Activated naive CD8-positive, alpha-beta T cell treated with anti-CD3 and anti-CD28 coated beads, Interleukin-2, amount 10 ng/mL, durations not matched to agents 7 days and 5 days (primary cell): ENCODE measurements around the gene ZNF83. TPM values are rescaled to one million over a fixed set of nuclear protein-coding genes. Genes with fewer than 3 reads are reported as not detected.
"Not testable (repeated sequence)": the region's sequence is repeated elsewhere in the genome, so short reads cannot be mapped to it uniquely, and the experiment has no call there.

ENCODE experiments used
- ATAC-seq: fragments of 150-1000 bp; cut with Tn5 transposase; one replicate; pipeline ENCODE4 v1.10.0; 2021; ENCODE audit warnings: low read depth, moderate library complexity
- POLR2A ChIA-PET: fragments of 350-600 bp; sonication (Branson Sonifier 250); formaldehyde crosslinking; loops from one replicate; lab custom pipeline; 2021; ENCODE audit warnings: antibody characterized with exemption; lab: Charles Lee
- DNase-seq: peaks from one replicate; pipeline ENCODE4 v3.0.0; 2021
- H3K27ac Mint-ChIP-seq: one replicate; pipeline ENCODE4 v1.8.0; 2022; ENCODE audit warnings: mild to moderate bottlenecking, mixed read lengths
- H3K27me3 Mint-ChIP-seq: one replicate; pipeline ENCODE4 v1.8.0; 2022; ENCODE audit warnings: mild to moderate bottlenecking, moderate library complexity, mixed read lengths
- H3K36me3 Mint-ChIP-seq: one replicate; pipeline ENCODE4 v1.8.0; 2021; ENCODE audit warnings: mild to moderate bottlenecking, mixed read lengths
- H3K4me1 Mint-ChIP-seq: one replicate; pipeline ENCODE4 v1.8.0; 2021; ENCODE audit warnings: mixed read lengths
- H3K4me3 Mint-ChIP-seq: one replicate; pipeline ENCODE4 v1.8.0; 2022; ENCODE audit warnings: mild to moderate bottlenecking, moderate library complexity, mixed read lengths
- H3K9me3 Mint-ChIP-seq: one replicate; pipeline ENCODE4 v1.8.0; 2021; ENCODE audit warnings: mixed read lengths
- total RNA-seq, 2 experiments: library from RNA; stranded (reverse); gene quantifications; one replicate each; pipeline ENCODE4 v1.2.3, GENCODE V29; 2021

Gene ZNF83
- total RNA-seq, 2 experiments from 2014 or later: 81.0 to 92.4 TPM

DNA sequence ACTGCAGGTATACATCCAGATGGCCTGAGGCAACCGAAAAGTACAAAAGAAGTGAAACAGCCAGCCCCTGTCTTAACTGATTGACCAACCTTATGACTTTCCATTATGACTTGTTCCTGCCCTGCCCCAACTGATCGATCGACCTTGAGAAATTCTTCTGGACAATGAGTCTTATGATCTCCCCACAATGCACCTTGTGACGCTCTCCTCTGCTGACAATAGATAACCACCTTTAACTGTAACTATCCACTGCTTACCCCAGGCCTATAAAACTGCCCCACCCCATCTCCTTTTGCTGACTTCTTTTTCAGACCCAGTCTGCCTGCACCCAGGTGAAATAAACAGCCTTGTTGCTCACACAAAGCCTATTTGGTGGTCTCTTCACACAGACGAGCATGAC, 11.2 kb downstream of the ZNF83 start:
- ATAC-seq (no peak), DNase-seq (no peak)
- no peak overlapping the region for H3K27ac Mint-ChIP-seq
- POLR2A ChIA-PET: no interaction called here
- no peaks in the 10 kb centered on the region for H3K27me3 Mint-ChIP-seq
- H3K36me3 Mint-ChIP-seq: peaks cover 43% of the 10 kb centered on the region
- H3K9me3 Mint-ChIP-seq: peaks cover 20% of the 10 kb centered on the region
- no peak overlapping the region for H3K4me3 Mint-ChIP-seq
- no peaks in the 10 kb centered on the region for H3K4me1 Mint-ChIP-seq

- ATAC-seq (no peak), DNase-seq (no peak)
- no peak overlapping the region for H3K27ac Mint-ChIP-seq
- H3K9me3 Mint-ChIP-seq: peaks cover 21% of the 10 kb centered on the region
- POLR2A ChIA-PET: interaction anchor here (0.8 kb wide), 1 partner anchor 13 kb away, joined by 3 read pairs; no protein-coding TSS in a partner anchor
- H3K4me1 Mint-ChIP-seq: peaks cover 14% of the 10 kb centered on the region
- peaks cover 25% of the 10 kb centered on the region for H3K36me3 Mint-ChIP-seq
- no peaks in the 10 kb centered on the region for H3K27me3 Mint-ChIP-seq
- no peak overlapping the region for H3K4me3 Mint-ChIP-seq
These were observed 15.9 kb downstream of the ZNF83 start for GRCh38 chr19:52622261-52622660.

DNA sequence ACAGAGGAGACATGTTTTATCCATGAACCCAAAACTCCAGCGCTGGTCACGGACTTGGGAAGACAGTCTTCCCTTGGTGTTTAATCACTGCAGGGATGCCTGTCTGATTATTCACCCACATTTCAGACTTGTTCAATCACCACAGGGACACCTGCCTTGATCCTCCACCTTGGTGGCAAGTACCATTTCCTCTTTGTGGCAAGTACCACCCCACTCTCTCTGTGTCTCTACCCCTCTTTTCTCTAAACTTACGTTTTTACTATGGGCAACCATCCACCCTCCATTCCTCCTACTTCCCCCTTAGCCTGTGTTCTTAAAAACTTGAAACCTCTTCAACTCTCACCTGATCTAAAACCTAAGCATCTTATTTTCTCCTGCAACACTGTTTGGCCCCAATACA, 16.8 kb downstream of the ZNF83 start:
- no peak for DNase-seq
- Mint-ChIP-seq H3K4me3 (no peak overlapping the region), H3K36me3 (peaks cover 34% of the 10 kb centered on the region), H3K27ac (peak overlapping the region; percentile 57), H3K27me3 (no peaks in the 10 kb centered on the region), H3K4me1 (peaks cover 14% of the 10 kb centered on the region), H3K9me3 (peaks cover 26% of the 10 kb centered on the region)
- ATAC-seq: no peak
- POLR2A ChIA-PET: no interaction called here

DNA sequence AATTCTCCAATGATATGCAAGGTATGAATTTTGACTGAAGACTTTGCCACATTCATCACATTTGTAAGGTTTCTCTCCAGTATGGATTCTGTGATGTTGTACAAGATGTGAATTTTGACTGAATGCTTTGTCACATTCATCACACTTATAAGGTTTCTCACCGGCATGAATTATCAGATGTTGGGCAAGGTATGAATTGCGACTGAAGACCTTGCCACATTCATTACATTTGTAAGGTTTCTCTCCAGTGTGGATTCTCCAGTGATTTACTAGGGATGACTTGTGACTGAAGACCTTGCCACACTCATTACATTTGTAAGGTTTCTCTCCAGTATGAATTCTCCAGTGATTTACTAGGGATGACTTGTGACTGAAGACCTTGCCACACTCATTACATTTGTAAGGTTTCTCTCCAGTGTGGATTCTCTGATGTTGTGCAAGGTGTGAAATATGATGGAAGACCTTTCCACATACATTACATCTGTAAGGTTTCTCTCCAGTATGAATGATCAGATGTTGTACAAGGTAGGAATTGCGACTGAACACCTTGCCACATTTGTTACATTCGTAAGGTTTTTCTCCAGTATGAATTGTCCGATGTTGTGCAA, 24.8 kb downstream of the ZNF83 start:
- Mint-ChIP-seq H3K4me3 (no peak overlapping the region), H3K27ac (no peak overlapping the region), H3K36me3 (peaks cover 91% of the 10 kb centered on the region), H3K4me1 (no peaks in the 10 kb centered on the region), H3K27me3 (no peaks in the 10 kb centered on the region), H3K9me3 (peaks cover 32% of the 10 kb centered on the region)
- POLR2A ChIA-PET: interaction anchor here (0.5 kb wide), 1 partner anchor 24 kb away, joined by 3 read pairs; no protein-coding TSS in a partner anchor
- ATAC-seq (no peak), DNase-seq (no peak)

- Mint-ChIP-seq H3K4me1 (peaks cover 21% of the 10 kb centered on the region), H3K27me3 (no peaks in the 10 kb centered on the region), H3K9me3 (peaks cover 29% of the 10 kb centered on the region), H3K4me3 (no peak overlapping the region), H3K36me3 (peaks cover 61% of the 10 kb centered on the region), H3K27ac (no peak overlapping the region)
- POLR2A ChIA-PET: interaction anchor here (0.6 to 1.2 kb wide), 3 partner anchors 20 to 873 kb away, joined by 3 to 9 read pairs (median 4); no protein-coding TSS in a partner anchor
- DNase-seq (no peak), ATAC-seq (no peak)
These were observed 34.5 kb downstream of the ZNF83 start for GRCh38 chr19:52603558-52604207.

DNA sequence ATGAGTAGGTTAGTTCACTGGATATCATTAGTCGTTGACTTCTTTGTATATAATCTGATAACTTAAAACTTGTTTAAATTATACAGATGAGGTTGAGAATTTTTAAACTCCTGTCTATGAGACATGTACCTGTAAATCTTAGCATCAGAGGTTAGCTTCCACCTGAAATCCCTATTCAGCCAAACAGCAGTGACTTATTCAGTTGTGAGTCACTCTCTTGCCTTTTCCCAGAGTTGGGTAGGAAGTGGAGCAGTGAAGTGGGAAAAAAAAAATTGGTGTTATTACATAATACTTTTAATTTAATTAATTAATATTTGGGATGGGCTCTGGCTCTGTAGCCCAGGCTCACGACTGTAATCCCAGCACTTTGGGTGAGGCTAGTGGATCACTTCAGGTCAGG, 35.2 kb downstream of the ZNF83 start:
- DNase-seq: no peak
- H3K4me1 Mint-ChIP-seq: peaks cover 21% of the 10 kb centered on the region
- peaks cover 64% of the 10 kb centered on the region for H3K36me3 Mint-ChIP-seq
- H3K27ac Mint-ChIP-seq: no peak overlapping the region
- no peaks in the 10 kb centered on the region for H3K27me3 Mint-ChIP-seq
- peaks cover 27% of the 10 kb centered on the region for H3K9me3 Mint-ChIP-seq
- POLR2A ChIA-PET: no interaction called here
- peak overlapping the region; percentile 87 for H3K4me3 Mint-ChIP-seq
- ATAC-seq: no peak

DNA sequence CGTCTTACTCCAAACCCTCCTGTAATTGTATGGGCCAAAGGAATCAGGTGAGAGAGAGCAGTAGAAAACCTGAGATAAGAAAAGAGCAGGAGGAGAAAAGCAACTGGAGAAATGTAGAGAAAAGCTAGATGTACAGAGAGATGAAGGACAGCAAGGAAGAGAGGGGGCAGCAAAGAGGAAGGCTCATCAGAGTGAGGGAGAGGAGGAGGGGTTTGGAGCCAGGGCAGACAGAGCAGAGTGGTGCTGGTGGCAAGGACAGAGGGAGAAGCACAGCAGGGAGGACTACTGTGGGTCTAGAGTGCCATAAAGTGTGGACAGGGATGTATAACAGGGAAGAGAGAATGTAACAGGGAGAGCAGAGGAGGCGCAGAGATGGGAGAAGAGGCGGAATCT, 36.2 kb downstream of the ZNF83 start:
- DNase-seq, ATAC-seq, H3K27me3 Mint-ChIP-seq: not testable (repeated sequence)
- POLR2A ChIA-PET: interaction anchor here (0.8 kb wide), 1 partner anchor 34 kb away, joined by 3 read pairs; no protein-coding TSS in a partner anchor
- Mint-ChIP-seq H3K4me1 (peaks cover 21% of the 10 kb centered on the region), H3K36me3 (peaks cover 69% of the 10 kb centered on the region), H3K9me3 (peaks cover 31% of the 10 kb centered on the region), H3K27ac (peak overlapping the region; percentile 77), H3K4me3 (peak overlapping the region; percentile 87)

GRCh38 chr19:52601025-52601973, 36.9 kb downstream of the ZNF83 start:
- Mint-ChIP-seq H3K9me3 (peaks cover 33% of the 10 kb centered on the region), H3K4me1 (peaks cover 19% of the 10 kb centered on the region), H3K4me3 (peak overlapping the region; percentile 87), H3K36me3 (peaks cover 70% of the 10 kb centered on the region), H3K27ac (peak overlapping the region; percentile 77), H3K27me3 (no peaks in the 10 kb centered on the region)
- peak; percentile 95 for ATAC-seq
- POLR2A ChIA-PET: interaction anchor here (0.8 kb wide), 1 partner anchor 35 kb away, joined by 3 read pairs; no protein-coding TSS in a partner anchor
- DNase-seq: peak; percentile 97

DNA sequence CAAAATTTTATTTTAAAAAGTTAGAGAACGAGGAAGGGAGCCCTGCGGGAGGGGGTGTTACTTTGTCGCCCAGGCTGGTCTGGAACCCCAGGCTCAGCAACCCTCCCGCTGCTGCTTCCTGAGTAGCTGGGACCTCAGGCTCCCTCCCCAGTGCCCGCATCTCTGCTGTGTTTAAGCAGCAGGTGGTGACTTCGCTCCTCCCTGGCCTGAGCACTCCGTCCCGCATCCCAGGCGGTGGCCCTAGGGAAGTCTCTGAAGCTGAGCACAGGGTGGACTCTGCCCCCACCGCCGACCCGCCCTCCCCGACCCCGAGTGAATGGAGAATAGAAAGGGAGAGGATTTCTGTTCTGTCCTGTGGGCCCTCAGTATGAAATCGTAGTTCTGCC, 37.5 kb downstream of the ZNF83 start:
- H3K9me3 Mint-ChIP-seq: peaks cover 36% of the 10 kb centered on the region
- peaks cover 14% of the 10 kb centered on the region for H3K4me1 Mint-ChIP-seq
- ATAC-seq (peak; percentile 25), DNase-seq (no peak)
- H3K36me3 Mint-ChIP-seq: peaks cover 71% of the 10 kb centered on the region
- POLR2A ChIA-PET: no interaction called here
- H3K27me3 Mint-ChIP-seq: no peaks in the 10 kb centered on the region
- peak overlapping the region; percentile 87 for H3K4me3 Mint-ChIP-seq
- H3K27ac Mint-ChIP-seq: peak overlapping the region; percentile 77

DNA sequence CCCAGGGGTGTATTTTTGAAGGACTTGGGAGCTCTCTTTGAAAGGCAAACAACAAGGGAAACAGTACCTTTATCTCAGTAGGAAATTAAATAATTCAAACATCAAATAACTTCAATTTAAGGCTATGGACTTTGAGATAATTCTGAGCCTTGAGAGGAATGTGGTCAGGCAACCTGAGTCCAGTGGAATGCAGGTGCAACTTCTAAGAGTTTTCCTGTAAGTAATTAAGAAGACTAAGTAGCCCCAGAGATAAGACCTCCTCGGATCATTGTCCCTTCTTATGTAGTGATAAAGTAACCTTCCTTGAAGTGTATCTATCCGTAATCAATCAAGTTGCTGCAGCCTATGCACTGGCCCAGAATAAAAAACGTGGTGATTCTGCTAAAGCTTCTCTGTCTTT, 38.9 kb downstream of the ZNF83 start:
- H3K4me1 Mint-ChIP-seq: peaks cover 8% of the 10 kb centered on the region
- H3K4me3 Mint-ChIP-seq: no peak overlapping the region
- POLR2A ChIA-PET: interaction anchor here (1.0 kb wide), 1 partner anchor 10 kb away, joined by 4 read pairs; no protein-coding TSS in a partner anchor
- no peaks in the 10 kb centered on the region for H3K27me3 Mint-ChIP-seq
- H3K27ac Mint-ChIP-seq: no peak overlapping the region
- DNase-seq (no peak), ATAC-seq (no peak)
- peaks cover 32% of the 10 kb centered on the region for H3K9me3 Mint-ChIP-seq
- H3K36me3 Mint-ChIP-seq: peaks cover 73% of the 10 kb centered on the region

GRCh38 chr19:52593441-52593840, 44.7 kb downstream of the ZNF83 start:
- POLR2A ChIA-PET, DNase-seq, H3K27ac Mint-ChIP-seq, ATAC-seq, H3K4me1 Mint-ChIP-seq, H3K27me3 Mint-ChIP-seq, H3K4me3 Mint-ChIP-seq: not testable (repeated sequence)
- Mint-ChIP-seq H3K9me3 (peaks cover 29% of the 10 kb centered on the region), H3K36me3 (peaks cover 82% of the 10 kb centered on the region)

DNA sequence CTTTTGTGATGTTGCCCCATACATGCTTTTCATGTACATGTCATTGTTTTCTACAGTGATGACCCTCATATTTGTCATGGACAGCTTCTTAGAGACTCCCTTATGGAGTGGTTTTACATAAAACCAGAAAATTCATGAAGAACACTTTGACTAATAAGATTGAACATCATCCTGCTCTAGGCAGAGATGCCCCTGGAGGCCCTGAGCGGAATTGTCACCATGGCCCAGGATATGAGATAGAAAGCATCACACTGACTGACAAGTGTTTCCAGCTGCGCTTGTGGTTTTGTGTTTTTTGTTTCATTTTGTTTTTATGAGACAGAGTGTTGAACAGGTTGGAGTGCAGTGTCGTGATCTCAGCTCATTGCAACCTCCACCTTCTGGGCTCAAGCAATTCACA, 45.9 kb downstream of the ZNF83 start:
- peaks cover 28% of the 10 kb centered on the region for H3K9me3 Mint-ChIP-seq
- POLR2A ChIA-PET: no interaction called here

DNA sequence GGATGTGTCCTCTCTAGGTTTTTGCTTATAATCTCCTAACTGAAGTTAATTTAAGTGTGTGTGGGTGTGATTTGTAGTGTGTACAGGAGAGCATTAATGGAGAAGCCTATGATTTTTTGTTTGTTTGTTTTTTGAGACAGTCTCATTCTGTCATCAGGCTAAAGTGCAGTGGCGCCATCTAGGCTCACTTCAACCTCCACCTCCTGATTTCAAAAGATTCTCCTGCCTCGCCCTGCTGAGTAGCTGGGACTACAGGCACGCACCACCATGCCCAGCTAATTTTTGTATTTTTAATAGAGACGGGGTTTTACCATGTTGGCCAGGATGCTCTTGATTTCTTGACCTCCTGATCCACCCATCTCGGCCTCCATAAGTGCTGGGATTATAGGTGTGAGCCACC, 47.4 kb downstream of the ZNF83 start:
- H3K27ac Mint-ChIP-seq: no peak overlapping the region
- H3K27me3 Mint-ChIP-seq: no peaks in the 10 kb centered on the region
- POLR2A ChIA-PET: no interaction called here
- H3K4me1 Mint-ChIP-seq: no peaks in the 10 kb centered on the region
- peaks cover 73% of the 10 kb centered on the region for H3K36me3 Mint-ChIP-seq
- no peak overlapping the region for H3K4me3 Mint-ChIP-seq
- no peak for ATAC-seq
- H3K9me3 Mint-ChIP-seq: peaks cover 14% of the 10 kb centered on the region
- DNase-seq: no peak

More for the DNA sequence above, 45.9 kb downstream of the ZNF83 start:
- H3K4me3 Mint-ChIP-seq: no peak overlapping the region
- no peaks in the 10 kb centered on the region for H3K4me1 Mint-ChIP-seq
- no peak overlapping the region for H3K27ac Mint-ChIP-seq
- DNase-seq (no peak), ATAC-seq (no peak)
- no peaks in the 10 kb centered on the region for H3K27me3 Mint-ChIP-seq
- H3K36me3 Mint-ChIP-seq: peaks cover 77% of the 10 kb centered on the region
